Stimulated activated CD4-positive, alpha-beta T cell treated with anti-CD3 and anti-CD28 coated beads, Interleukin-1b, Interleukin-23, amount 100 ng/mL, for 48 hours (primary cell): ENCODE data around the gene PAX6.

ENCODE experiments used
- DNase-seq: peaks from one replicate; pipeline ENCODE4 v3.0.0-alpha.2; 2020

The PAX6 gene

GRCh38 chr11:31810779-31811647, at the start of gene PAX6:
PAX6 (minus strand) TSS chr11:31811322; CDS start chr11:31806411, 4,911 bp downstream.
- peak; percentile 53 for DNase-seq

- no peak for DNase-seq
Measured at GRCh38 chr11:31860391-31860790, 49.3 kb upstream of the PAX6 start.

GRCh38 chr11:31856248-31856647, 45.1 kb upstream of the PAX6 start:
- no peak for DNase-seq

GRCh38 chr11:31855466-31855865, 44.3 kb upstream of the PAX6 start:
- DNase-seq, result no peak

GRCh38 chr11:31850365-31850764, 39.2 kb upstream of the PAX6 start:
- DNase-seq, result no peak

GRCh38 chr11:31847761-31848160, 36.6 kb upstream of the PAX6 start:
- DNase-seq, result no peak

- DNase-seq, result no peak
Measured at GRCh38 chr11:31845331-31845730, 34.2 kb upstream of the PAX6 start.

- no peak for DNase-seq
Measured at GRCh38 chr11:31844351-31844750, 33.2 kb upstream of the PAX6 start.

GRCh38 chr11:31841435-31841834, 30.3 kb upstream of the PAX6 start:
- no peak for DNase-seq

GRCh38 chr11:31834237-31834636, 23.1 kb upstream of the PAX6 start:
- DNase-seq, result no peak

GRCh38 chr11:31830406-31830805, 19.3 kb upstream of the PAX6 start:
- no peak for DNase-seq

GRCh38 chr11:31828217-31828616, 17.1 kb upstream of the PAX6 start:
- no peak for DNase-seq

GRCh38 chr11:31827455-31828206, 16.5 kb upstream of the PAX6 start:
- DNase-seq, result no peak

GRCh38 chr11:31826536-31827438, 15.7 kb upstream of the PAX6 start:
- DNase-seq, result no peak

- DNase-seq, result no peak
Measured at GRCh38 chr11:31825838-31826484, 14.8 kb upstream of the PAX6 start.

GRCh38 chr11:31824879-31825837, 14.0 kb upstream of the PAX6 start:
- DNase-seq, result no peak

GRCh38 chr11:31824332-31824878, 13.3 kb upstream of the PAX6 start:
- DNase-seq, result no peak

GRCh38 chr11:31823644-31824331, 12.7 kb upstream of the PAX6 start:
- no peak for DNase-seq

GRCh38 chr11:31822927-31823643, 12.0 kb upstream of the PAX6 start:
- no peak for DNase-seq
